NCI-H1694 treated with DMSO at 0.1 percent for 48 hours (cell line): ENCODE data around the gene CAMK1D.
"Not testable (repeated sequence)": the region's sequence is repeated elsewhere in the genome, so short reads cannot be mapped to it uniquely, and the experiment has no call there.

ENCODE experiments used
- DNase-seq: peaks from one replicate; lab custom pipeline; 2025; lab: John Stamatoyannopoulos, UW

CAMK1D gene

DNA sequence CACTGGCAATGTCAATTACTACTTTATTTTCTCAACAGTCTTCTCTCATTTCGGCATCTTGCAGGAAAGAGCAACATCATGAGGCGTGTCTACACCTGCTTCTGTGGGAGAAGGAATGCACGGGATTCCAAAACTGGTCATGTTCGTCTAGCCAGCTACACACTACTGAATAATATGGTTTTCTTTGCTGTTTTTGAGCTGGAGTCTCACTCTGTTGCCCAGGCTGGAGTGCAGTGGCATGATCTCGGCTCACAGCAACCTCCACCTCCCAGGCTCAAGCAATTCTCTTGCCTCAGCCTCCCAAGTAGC is 376.2 kb downstream of the CAMK1D start:
- DNase-seq = not testable (repeated sequence)

DNA sequence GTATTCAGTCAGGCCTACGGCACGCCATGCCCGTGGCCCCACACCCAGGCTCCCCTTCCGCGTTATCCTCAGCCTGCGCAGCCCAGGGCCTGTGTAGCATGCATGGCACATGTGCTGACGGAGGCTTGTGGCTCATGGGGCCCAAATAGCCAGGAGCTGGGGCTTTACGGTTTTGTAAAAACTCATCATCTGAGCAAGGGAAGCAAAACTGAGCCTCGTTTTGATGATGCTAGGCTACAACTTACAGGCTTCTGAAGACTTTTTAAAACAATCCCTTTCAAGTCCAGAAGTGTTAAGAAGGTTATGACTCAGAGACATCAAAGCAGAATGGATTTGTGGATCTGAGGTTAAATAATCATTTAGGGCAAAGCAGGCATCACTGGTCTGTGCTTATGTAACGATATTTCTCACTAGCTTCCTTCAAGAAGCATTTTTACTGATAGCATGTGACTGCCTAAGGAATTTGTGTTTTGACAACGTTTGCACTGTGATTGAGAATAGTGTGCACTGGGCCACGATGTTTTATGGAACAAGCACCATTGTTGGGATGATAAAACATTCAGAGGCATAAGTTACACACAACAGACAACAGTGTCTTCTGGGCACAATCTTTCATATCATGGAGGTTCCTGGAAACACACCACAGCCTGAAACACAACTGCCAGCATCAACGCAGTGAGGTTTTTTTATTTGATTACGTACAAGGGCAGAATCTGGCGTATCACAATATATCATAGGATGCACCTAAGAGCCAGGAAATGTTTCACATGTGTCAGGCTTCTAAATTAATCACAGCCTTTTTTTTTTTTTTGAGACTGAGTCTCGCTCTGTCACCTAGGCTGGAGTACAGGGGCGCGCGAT is 377.9 kb downstream of the CAMK1D start:
- no peak for DNase-seq

DNA sequence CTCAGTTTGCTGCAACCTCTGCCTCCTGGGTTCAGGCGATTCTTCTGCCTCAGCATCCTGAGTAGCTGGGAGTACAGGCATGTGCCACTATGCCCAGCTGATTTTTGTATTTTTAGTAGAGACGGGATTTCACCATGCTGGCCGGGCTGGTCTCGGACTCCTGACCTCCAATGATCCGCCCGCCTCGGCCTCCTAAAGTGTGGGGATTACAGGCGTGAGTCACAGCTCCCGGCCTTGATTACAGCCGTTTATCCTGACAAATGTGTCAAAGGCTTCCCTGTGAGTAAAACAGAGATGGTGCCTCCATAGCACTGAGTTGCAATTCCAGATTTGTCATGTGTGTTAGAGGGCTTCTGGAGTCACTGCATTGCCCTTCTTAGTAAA is 378.5 kb downstream of the CAMK1D start:
- no peak for DNase-seq

DNA sequence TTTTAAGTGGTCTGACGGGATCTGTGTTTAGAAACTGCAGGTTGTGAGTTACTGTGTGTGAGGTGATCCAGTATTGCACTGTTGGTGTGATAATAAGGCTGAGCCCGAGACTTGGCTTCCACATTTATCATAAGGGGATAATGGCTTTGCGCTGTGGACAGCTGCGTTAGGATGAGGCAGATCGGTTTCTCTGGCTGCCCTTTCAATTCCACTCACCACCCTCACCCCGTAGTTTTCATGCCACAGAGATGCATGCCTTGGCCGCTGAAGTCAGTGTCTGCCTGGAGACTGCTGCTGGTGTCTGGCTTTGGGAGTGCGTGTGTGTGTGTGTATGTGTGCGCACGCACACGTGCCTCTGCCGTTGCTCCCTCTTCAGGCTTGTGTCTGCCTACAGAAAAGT is 379.1 kb downstream of the CAMK1D start:
- no peak for DNase-seq

DNA sequence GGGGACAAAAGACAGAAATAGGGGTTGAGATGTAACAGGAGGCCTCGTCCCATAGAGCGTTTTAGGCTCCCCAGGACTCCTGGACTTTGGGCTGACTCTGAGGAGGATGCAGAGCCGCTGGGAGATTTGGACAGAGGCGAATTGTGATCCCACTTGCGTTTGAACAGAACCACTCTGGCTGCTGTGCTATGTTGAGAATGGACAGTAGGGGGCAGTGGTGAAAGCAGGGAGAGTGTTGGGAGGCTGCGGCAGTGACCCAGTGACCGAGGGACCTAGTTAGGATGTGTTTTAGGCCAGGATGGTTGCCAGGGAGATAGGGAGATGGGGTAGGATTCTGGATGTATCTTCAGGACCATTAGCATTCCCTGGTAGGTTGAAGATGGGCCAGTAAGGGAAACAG is 380.5 kb downstream of the CAMK1D start:
- no peak for DNase-seq

DNA sequence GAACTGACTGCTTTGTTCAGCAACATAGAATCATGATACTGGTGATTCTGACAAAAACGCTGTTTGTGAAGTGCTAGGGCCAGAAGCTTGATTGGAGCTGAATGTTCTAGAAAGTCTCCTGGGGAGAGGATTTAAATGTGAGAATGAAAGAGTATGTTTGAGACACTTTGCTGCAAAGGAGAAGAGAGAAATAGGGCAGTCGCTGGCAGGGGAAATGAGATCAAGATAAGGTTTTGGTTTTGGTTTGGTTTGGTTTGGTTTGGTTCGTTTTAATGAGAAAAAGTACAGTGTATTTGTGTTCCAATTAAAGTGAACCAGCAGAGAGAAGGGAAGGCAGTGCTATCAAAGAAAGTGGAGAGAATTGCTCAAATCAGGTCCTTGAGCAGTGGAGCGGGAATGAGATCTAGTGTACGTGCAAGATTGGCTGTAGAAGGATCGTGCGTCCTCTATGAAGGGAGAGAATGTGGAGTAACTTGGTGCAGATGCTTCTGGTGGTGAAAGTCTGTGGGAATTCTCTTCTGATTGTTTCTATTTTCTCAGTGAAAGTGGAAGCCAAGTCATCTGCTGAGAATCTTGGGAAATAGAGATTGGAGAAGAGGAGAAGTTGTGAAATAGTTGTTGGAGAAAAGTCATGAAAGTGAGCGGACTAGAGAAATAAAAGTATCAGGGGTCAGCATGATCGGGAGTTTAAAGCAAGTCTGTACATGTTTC is 381.6 kb downstream of the CAMK1D start:
- no peak for DNase-seq

DNA sequence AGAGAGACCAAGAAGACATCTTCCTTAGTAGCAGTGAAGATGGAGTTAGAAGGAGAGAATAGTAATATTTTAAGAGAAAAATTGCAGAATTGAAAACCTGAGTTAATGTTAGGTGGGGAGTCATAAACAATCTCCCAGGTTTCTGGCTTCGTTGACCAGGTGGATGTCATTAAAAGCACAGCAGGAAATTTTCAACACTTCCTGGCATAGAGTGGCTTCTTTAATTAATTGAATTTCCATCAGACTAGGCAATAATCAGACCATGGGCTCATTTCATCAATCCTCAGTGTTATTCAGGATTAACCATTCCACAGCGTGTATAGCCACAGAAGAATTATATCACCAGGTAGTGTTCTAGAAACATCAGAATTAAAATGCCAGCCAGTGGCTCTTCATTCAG is 383.9 kb downstream of the CAMK1D start:
- DNase-seq = no peak

DNA sequence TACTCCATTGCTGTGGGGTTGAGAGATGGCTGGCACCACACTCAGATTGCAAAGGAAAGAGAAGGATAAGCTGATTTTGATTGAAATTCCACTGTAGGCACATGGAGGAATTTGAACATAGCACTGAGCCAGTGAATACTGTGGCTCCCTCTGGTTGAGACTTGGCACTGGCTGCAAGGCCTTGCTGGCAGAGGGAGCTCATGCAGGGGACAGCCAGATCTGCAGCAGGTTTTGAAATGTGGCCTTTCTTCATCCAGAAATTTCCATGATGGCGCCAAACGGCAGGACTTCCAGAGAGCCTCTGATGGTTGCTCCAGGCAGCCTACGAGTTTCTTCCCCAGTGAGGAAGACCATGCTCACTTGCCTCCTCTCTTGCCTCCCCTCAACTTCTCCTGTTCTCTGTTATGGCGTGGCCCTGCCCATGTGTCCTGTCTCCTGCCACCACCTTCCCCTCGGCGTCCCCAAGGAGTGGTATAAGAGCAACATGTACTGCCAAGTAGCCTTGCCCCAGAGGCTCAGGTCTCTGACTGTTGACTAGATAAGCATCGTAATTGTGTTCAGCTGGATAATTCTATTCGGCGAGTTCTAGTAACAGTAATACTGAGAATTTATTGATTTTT is 386.6 kb downstream of the CAMK1D start:
- DNase-seq = no peak

DNA sequence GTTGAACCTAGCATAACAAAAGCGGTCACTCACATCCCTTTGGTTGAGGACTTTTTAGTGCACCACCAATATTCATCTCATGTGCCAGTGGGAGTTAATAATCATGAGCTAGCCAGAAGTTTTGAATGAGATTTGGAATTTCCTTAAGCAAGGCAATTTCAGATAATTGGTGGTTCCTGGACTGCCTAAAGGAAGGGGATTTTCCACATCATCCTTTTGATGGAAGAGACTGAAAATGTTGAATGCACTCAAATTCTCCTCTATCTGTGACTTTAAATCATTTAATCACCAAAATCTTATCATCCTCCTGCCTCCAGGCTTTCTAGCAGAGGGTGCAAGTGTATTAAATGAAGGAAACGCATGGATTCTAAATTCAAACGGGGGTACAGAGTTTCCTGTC is 391.5 kb downstream of the CAMK1D start:
- no peak for DNase-seq

DNA sequence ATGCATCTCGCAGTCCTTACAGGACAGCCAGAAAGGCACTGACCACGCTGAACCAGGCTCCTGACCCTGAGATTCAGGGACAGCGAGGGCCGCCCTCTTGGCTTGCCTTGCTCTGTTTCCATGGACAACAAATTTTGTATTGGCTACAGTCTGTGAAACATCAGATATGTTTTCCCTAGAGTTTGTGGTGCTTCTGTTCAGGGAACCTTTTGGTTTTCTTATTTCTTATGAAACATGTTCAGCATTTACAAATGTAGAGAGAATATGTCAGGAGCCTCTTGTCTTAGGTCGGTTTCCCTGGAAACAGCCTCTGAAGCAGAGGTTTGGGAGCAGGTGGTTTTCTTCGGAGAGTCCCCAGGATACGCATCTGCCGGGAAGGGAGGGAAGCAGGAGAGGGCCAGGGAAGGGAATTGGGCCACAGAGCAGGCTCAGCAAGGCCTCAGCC is 392.0 kb downstream of the CAMK1D start:
- DNase-seq = no peak

DNA sequence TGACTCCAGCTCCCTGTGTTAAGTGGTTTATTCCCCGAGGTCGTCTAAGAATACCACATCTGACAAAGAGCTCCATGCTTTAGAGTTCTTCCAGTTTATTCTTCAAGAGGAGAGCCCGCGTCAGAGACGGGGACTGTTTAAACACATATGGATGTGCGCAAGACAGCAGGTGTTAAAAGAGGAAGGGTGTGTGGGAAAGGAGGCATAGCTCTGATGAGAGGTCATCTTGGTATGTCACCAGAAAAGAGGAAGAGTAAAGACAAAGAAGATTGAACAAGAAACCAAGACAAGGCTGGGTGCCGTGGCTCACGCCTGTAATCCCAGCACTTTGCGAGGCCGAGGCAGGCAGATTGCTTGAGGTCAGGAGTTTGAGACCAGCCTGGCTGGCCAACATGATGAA is 393.4 kb downstream of the CAMK1D start:
- no peak for DNase-seq

DNA sequence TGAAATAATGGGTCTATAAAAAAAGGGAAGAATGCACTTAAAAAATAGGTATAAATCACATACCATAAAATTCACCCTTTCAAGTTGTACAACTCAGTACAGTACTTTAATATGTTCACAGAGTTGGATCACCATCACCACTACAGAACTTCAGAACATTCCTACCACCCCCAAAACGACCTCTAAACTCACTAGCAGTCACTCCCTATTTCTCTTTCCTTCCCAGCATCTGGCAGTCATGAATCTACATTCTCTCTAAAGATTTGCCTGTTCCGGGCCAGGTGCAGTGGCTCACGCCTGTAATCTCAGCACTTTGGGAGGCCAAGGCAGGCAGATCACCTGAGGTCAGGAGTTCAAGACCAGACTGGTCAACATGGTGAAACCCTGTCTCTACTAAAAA is 394.1 kb downstream of the CAMK1D start:
- not testable (repeated sequence) for DNase-seq

DNA sequence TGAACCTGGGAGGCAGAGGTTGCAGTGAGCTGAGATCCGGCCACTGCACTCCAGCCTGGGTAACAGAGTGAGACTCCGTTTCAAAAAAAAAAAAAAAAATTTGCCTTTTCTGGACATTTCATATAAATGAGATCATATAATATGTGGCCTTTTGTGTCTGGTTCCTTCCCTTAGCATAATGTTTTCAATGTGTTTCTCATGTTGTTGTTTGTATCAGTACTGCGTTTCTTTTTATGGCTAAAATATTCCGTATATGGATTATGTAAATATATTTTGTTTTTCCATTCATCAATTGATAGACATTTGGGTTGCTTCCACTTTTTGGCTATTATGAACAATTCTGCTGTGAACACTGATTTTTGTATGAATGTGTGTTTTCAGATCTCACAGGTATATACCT is 394.6 kb downstream of the CAMK1D start:
- DNase-seq = no peak

DNA sequence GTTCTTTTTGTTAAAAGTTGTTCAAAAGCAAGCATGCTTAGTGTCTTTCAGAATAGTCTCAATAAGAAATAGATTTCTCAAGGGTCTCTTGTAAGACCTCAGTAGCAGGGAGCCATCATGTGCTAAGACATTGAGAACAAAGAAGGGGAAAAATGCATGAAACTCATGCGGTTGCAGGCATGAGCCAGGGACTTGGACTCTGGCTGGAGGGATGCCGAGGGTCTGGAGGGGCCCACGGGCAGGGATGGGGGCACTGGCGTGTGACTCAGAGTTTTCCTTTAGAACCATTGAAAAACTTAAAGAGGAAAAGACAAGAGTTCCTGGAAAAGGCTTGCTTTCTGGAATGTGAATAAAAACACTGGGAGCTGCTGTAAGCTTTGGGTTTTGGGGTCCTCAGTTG is 398.8 kb downstream of the CAMK1D start:
- no peak for DNase-seq

DNA sequence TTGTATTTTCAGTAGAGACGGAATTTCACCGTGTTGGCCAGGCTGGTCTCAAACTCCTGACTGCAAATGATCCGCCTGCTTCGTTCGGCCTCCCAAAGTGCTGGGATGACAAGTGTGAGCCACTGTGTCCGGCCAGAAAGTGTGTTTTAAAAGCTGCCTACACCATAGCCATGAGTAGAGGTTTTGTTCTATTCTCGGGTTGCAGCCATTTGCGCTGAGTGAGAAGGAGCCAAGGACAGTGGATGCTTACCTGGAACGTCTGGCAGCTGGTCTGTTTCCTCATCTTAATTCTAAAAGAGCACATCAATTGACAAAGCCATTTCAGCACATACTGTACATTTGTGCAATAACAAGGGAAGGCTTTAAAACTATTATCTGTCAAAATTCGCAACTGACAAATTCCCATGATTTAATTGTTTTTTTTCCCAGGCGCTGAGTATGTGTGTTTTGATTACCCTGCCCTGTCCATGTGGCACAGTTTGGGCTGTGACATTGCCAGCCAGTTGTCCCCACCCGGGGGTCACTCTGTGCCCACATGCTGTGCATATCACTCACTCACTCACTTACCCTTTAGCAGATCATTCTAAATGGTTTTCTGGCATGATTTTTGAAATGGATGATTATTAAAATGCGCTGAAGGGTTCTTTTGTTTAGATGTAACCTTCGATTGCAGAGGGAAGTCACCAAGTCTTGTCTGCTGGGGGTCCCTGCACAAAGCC is 400.6 kb downstream of the CAMK1D start:
- no peak for DNase-seq

DNA sequence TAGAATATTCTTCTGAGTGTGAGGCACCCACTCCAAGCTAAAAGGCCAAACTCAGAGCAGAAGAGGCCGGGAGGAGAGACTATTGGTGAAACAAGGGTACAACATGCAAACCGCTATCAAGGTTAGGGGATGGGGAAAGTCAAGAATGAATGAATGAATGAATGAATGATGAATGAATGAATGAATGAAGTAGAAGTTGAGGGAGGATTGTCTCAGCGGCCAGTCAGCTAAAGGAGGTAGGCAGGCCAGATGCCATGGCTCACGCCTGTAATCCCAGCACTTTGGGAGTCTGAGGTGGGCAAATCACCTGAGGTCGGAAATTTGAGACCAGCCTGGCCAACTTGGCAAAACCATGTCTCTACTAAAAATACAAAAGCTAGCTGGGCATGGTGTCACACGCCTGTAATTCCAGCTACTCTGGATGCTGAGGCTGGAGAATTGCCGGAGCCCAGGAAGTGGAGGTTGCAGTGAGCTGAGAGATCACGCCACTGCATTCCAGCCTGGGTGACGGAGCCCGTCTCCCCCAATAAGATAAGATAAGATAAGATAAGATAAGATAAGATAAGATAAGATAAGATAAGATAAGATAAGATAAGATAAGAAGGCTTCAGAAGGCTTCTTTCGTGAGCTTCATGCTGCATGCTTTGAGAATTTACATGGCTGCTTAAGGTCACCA is 401.3 kb downstream of the CAMK1D start:
- no peak for DNase-seq

DNA sequence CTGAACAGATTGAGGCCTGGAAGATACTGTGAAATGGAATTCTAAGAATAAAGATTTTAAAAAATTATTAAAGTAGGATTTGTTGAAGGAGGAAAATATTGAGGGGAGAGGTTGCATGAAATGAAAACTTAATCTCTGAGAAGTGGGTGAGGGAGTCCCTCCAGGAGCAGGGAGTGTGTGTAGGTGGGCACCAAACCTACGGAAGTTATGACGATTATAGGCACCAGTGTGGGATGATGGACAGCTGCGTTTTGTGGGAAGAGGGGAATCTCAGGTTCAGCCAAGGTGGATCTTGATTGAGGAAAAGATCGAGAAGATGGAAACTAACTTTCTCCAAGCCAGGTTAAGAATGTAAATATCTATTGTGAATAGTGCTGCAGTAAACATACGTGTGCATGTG is 405.7 kb downstream of the CAMK1D start:
- no peak for DNase-seq

DNA sequence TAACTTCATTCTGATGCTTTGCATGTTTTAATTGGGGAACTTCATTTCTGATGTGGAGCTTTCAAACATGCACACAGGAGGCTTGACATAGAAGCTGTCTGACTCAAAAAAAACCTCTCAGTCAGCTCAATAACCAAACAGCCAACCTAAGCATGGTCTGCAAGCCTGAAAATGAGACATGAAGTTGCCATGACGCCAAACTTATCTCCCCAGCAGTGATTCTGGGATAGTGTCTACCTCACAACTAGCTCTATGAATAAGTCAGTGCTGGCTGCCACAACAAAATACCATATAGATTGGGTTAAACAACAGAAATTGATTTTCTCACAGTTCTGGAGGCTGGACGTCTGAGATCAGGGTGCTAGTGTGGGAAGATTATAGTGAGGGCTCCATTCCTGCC is 408.0 kb downstream of the CAMK1D start:
- DNase-seq = no peak

DNA sequence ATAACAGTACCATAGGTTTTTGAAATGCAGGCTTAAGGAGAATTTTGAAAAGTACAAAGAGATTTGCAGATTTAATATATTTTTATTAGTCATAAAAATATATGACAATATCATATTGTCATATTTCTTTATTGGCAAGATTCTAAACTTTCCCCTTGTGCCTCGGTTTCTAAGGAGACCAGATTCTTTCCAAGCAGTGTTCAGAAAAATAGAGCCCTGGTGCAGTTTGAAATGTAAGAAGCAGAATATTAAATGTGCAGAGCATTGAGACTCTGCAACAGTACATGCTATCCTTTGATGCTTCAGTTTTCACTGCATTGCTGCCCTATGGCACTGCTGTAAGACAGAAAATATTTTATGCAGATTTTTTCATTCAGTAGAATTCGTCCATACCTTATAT is 408.9 kb downstream of the CAMK1D start:
- no peak for DNase-seq

DNA sequence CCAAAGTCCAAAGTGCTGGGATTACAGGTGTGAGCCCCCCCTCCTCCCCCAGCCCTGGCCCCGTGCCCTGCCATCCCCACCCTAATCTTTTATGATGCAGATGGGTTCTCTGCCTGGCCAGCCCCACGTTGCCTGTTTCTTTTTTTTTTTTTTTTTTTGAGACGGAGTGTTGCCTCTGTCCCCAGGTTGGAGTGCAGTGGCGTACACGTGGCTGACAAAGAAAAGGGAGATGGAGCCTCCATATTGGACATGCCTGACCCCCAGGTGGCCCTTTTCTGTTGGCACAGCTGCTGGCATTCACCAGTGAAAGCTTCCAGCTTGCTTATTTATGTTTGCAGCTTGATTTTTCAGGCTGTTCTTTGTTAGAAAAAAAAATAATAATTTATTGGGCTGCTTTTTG is 416.9 kb downstream of the CAMK1D start:
- DNase-seq = no peak

DNA sequence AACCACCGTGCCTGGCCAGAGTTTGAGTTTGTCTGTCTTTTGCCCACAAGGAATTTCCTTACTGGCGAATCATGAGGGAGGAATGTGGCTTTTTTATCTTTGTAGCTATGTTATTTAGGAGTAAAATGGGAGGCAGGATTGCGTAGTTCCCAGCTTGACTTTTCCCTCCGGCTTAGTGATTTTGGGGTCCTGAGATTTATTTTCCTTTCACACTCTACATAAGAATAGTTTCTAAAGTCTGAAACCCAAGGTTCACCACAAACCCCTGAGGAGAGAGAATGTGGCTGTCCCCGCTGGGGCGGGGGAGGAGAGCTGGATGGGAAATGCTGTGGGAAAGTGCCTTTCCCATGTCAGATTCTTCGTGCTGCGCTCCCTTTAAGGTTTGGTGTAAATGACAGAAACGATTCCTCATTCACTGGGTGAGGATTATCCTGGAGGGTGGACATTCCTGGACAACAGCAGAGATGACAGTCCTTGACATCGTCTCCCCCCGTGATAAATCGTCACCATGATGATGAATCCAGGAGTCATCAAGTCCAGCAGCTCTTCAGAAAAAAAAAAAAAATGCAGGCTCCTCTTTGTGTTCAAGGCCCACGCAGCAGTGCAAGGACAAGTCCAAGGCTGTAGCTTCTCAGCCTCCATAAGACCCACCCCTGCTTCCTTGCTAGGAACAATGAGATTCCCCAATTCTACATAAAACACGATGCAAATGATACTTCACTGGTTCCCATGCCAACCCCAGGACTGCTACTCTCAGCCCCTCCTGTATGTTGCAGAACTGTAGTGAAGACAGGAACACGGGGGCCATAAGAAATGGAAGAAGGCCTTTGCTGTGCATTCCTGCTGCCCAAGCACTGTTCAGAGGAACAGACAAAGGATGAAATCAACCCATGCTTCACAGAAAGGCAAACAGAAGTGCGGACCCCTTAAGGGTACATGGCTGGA is 419.1 kb downstream of the CAMK1D start:
- DNase-seq = no peak
